DOHH2 (cell line): ENCODE data around the gene PELI2.

ENCODE experiments used
- EZH2phosphoT487 ChIP-seq: fragments of 200-600 bp; sonication (generic); IDR thresholded peaks from 2 replicates; pipeline ENCODE4 v1.6.1; 2017; ENCODE audit warnings: borderline replicate concordance, mild to moderate bottlenecking, antibody characterized with exemption, low read length, moderate library complexity, mixed read lengths
- TF ChIP-seq, protein P1 (sequence below): fragments of 200-600 bp; sonication (generic); IDR thresholded peaks from one replicate; pipeline ENCODE4 v1.5.1; 2014; ENCODE audit warnings: antibody characterized with exemption, mild to moderate bottlenecking, low read depth, low read length; ENCODE audit not compliant: poor library complexity, severe bottlenecking

DNA sequence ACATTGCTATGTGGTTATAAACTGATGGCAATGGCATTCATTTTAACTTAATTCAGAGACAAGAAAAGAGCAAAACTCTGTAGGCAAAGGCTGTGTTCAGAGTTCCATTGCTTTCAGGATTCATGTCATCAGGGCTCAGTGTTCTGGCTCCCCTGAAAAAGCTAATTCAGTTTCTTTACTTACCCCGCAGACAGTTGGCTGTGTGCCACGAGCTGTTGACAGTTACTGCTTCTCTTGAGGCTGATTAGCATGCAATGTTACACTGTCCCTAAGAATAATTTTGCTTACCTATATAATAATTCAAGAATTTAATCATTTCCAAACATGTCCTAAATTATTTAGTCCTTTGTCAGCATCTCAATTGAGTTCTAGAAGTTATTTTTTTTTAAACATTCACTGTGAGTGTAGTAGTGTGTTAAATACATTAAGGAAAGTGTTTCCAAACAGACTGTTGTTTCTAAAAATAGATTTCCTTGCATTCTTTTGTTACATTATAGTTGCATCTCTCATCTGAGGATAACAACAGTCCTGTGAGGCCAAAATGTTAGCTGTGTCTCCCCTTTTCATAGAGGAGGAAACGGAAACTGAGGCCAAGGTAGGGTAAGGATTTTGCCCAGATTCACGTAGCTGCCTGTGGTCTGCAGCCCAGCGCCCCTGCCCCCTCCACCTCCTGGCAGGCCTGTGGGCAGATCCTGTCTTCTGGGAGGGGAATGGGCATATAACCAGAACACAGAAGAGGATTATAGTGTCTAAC lies 98.6 kb downstream of the PELI2 start:
- TF ChIP-seq EZH2phosphoT487 = no peak
- TF ChIP-seq, protein P1, sequence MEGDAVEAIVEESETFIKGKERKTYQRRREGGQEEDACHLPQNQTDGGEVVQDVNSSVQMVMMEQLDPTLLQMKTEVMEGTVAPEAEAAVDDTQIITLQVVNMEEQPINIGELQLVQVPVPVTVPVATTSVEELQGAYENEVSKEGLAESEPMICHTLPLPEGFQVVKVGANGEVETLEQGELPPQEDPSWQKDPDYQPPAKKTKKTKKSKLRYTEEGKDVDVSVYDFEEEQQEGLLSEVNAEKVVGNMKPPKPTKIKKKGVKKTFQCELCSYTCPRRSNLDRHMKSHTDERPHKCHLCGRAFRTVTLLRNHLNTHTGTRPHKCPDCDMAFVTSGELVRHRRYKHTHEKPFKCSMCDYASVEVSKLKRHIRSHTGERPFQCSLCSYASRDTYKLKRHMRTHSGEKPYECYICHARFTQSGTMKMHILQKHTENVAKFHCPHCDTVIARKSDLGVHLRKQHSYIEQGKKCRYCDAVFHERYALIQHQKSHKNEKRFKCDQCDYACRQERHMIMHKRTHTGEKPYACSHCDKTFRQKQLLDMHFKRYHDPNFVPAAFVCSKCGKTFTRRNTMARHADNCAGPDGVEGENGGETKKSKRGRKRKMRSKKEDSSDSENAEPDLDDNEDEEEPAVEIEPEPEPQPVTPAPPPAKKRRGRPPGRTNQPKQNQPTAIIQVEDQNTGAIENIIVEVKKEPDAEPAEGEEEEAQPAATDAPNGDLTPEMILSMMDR = no peak
